MM.1S (cell line): ENCODE results near the gene PAAF1.

Experiments used
- DNase-seq: peaks from one replicate; pipeline ENCODE4 v3.0.0-alpha.2; 2015
- H2AFZ ChIP-seq: fragments of 300-600 bp; sonication (generic); 2 replicates; pipeline ENCODE4 v1.6.0; 2016; ENCODE audit warnings: antibody characterized with exemption, low read length
- H3F3A ChIP-seq: fragments of 300-600 bp; sonication (generic); 2 replicates; pipeline ENCODE4 v1.6.1; 2016; ENCODE audit warnings: mild to moderate bottlenecking, antibody characterized with exemption, low read length, moderate library complexity, mixed read lengths; ENCODE audit not compliant: insufficient read depth
- H3K27ac ChIP-seq: fragments of 300-600 bp; sonication (generic); 2 replicates; pipeline ENCODE4 v1.5.1; 2016; ENCODE audit warnings: mild to moderate bottlenecking, low read length
- H3K27me3 ChIP-seq: fragments of 300-600 bp; sonication (generic); replicated peaks from 2 replicates; pipeline ENCODE4 v1.6.0; 2016; ENCODE audit warnings: low read length; ENCODE audit not compliant: insufficient read depth
- H3K36me3 ChIP-seq: fragments of 300-600 bp; sonication (generic); replicated peaks from 2 replicates; pipeline ENCODE4 v1.6.1; 2016; ENCODE audit warnings: mild to moderate bottlenecking, low read length, mixed read lengths; ENCODE audit not compliant: insufficient read depth
- H3K4me1 ChIP-seq: fragments of 300-600 bp; sonication (generic); 2 replicates; pipeline ENCODE4 v1.6.1; 2016; ENCODE audit warnings: low read length, mixed read lengths
- H3K4me2 ChIP-seq: fragments of 300-600 bp; sonication (generic); 2 replicates; pipeline ENCODE4 v1.6.0; 2016; ENCODE audit warnings: low read depth, low read length
- H3K4me3 ChIP-seq: fragments of 300-600 bp; sonication (generic); 2 replicates; pipeline ENCODE4 v1.5.1; 2016; ENCODE audit warnings: low read length, mixed read lengths
- H3K79me2 ChIP-seq: fragments of 300-600 bp; sonication (generic); 2 replicates; pipeline ENCODE4 v1.6.1; 2016; ENCODE audit warnings: mixed run types, low read length, mixed read lengths
- H3K9ac ChIP-seq: fragments of 300-600 bp; sonication (generic); 2 replicates; pipeline ENCODE4 v1.6.1; 2016; ENCODE audit warnings: low read length, mixed read lengths
- H3K9me2 ChIP-seq: fragments of 300-600 bp; sonication (generic); replicated peaks from 2 replicates; pipeline ENCODE4 v1.6.1; 2016; ENCODE audit warnings: mild to moderate bottlenecking, low read length, mixed read lengths; ENCODE audit not compliant: insufficient read depth
- H3K9me3 ChIP-seq: fragments of 300-600 bp; sonication (generic); replicated peaks from 2 replicates; pipeline ENCODE4 v1.6.1; 2016; ENCODE audit warnings: mild to moderate bottlenecking, low read length, mixed read lengths; ENCODE audit not compliant: insufficient read depth
- H4K20me1 ChIP-seq: fragments of 300-600 bp; sonication (generic); 2 replicates; pipeline ENCODE4 v1.6.1; 2016; ENCODE audit warnings: mild to moderate bottlenecking, low read length, moderate library complexity, mixed read lengths; ENCODE audit not compliant: insufficient read depth
- EZH2 ChIP-seq: fragments of 300-600 bp; sonication (generic); optimal IDR thresholded peaks from 2 replicates; pipeline ENCODE3; 2017; ENCODE audit warnings: low read depth, mild to moderate bottlenecking, antibody characterized with exemption, low read length, mixed read lengths
- EZH2phosphoT487 ChIP-seq: fragments of 300-600 bp; sonication (generic); IDR thresholded peaks from 2 replicates; pipeline ENCODE4 v1.6.1; 2018; ENCODE audit warnings: antibody characterized with exemption, low read length
- TF ChIP-seq, protein P1 (sequence below): fragments of 300-600 bp; sonication (generic); IDR thresholded peaks from 2 replicates; pipeline ENCODE4 v1.5.1; 2016; ENCODE audit warnings: antibody characterized with exemption, low read length, mixed read lengths

PAAF1 gene, protein sequence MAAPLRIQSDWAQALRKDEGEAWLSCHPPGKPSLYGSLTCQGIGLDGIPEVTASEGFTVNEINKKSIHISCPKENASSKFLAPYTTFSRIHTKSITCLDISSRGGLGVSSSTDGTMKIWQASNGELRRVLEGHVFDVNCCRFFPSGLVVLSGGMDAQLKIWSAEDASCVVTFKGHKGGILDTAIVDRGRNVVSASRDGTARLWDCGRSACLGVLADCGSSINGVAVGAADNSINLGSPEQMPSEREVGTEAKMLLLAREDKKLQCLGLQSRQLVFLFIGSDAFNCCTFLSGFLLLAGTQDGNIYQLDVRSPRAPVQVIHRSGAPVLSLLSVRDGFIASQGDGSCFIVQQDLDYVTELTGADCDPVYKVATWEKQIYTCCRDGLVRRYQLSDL

DNA sequence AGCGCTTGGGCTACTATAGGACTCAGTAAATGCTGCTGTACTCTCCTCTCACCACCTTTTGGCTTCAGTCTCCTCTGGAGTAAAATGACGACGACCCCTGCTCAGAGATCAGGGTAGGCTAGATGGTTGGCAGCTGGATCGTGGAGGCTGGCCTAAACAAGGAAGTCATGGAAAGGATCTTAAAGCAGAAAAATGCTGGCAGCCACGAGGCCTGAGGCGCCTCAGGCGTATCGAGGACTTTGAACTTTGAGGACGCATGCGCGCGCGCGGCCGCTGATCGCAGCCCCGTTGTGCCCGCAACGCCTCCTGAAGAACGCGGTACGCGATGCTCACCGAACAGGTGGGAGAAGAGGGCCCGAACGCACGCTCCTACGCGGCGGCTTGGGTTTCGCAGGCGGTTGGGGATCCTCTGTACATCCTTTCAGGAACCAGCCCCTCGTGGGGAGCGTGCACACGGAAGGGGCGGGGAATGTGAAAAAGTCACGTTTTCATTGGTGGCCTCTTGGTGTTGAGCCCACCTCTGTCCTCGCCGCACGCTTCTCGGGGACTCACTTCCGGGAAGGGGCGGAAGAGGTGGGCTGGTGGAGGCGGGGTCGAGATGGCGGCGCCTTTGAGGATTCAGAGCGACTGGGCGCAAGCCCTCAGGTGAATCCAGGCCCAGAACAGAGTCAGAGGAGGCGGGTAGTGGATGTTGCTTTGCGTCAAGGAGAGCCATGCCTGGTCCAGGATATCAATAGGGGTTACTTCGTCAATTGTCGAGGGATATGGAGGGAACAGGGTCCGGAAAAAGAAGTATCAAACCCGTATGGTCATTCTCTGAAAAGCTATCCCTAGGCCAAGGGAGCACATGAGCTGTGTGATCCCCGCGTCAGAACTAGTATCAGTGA is at the start of gene PAAF1, which contains the start of gene COA4:
Gene PAAF1 (plus strand): TSS at position 576 of the 887 bp plus-strand sequence. CDS start 23 bp downstream, at position 599.
Gene COA4 (minus strand): TSS at position 423 of the 887 bp plus-strand sequence. CDS start 3,468 bp downstream, outside the sequence.
- Histone ChIP-seq H3K4me1 (peaks cover 16% of the 10 kb centered on the region), H3F3A (peaks cover 7% of the 10 kb centered on the region), H3K4me2 (peak within 1 kb of the TSS; percentile 92), H3K79me2 (peaks cover 53% of the 10 kb centered on the region), H3K9ac (peak within 1 kb of the TSS; percentile 83), H3K27ac (peak within 1 kb of the TSS; percentile 79), H3K36me3 (0 out of 2 replicates have a peak, but pooled peaks cover 3% of the 10 kb centered on the region), H4K20me1 (no peaks in the 10 kb centered on the region), H3K9me2 (no peaks in the 10 kb centered on the region), H2AFZ (peak within 1 kb of the TSS; percentile 93), H3K27me3 (no peaks in the 10 kb centered on the region), H3K9me3 (no peaks in the 10 kb centered on the region), H3K4me3 (peak within 1 kb of the TSS; percentile 72)
- TF ChIP-seq EZH2 (no peak), EZH2phosphoT487 (no peak)
- TF ChIP-seq, protein P1, sequence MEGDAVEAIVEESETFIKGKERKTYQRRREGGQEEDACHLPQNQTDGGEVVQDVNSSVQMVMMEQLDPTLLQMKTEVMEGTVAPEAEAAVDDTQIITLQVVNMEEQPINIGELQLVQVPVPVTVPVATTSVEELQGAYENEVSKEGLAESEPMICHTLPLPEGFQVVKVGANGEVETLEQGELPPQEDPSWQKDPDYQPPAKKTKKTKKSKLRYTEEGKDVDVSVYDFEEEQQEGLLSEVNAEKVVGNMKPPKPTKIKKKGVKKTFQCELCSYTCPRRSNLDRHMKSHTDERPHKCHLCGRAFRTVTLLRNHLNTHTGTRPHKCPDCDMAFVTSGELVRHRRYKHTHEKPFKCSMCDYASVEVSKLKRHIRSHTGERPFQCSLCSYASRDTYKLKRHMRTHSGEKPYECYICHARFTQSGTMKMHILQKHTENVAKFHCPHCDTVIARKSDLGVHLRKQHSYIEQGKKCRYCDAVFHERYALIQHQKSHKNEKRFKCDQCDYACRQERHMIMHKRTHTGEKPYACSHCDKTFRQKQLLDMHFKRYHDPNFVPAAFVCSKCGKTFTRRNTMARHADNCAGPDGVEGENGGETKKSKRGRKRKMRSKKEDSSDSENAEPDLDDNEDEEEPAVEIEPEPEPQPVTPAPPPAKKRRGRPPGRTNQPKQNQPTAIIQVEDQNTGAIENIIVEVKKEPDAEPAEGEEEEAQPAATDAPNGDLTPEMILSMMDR, result no peak
- peak; percentile 98 for DNase-seq

GRCh38 chr11:73830261-73830660 is 46.5 kb upstream of the PAAF1 start:
- DNase-seq, result no peak
- Histone ChIP-seq H3K9ac (no peak overlapping the region), H2AFZ (no peak overlapping the region), H3K9me2 (no peaks in the 10 kb centered on the region), H3K9me3 (no peaks in the 10 kb centered on the region), H3K27ac (no peak overlapping the region), H3F3A (no peaks in the 10 kb centered on the region), H4K20me1 (no peaks in the 10 kb centered on the region), H3K4me1 (no peaks in the 10 kb centered on the region), H3K36me3 (no peaks in the 10 kb centered on the region), H3K27me3 (no peaks in the 10 kb centered on the region), H3K4me3 (no peak overlapping the region), H3K79me2 (no peaks in the 10 kb centered on the region), H3K4me2 (no peak overlapping the region)
- TF ChIP-seq, protein P1, result no peak
- TF ChIP-seq EZH2phosphoT487 (no peak), EZH2 (no peak)

DNA sequence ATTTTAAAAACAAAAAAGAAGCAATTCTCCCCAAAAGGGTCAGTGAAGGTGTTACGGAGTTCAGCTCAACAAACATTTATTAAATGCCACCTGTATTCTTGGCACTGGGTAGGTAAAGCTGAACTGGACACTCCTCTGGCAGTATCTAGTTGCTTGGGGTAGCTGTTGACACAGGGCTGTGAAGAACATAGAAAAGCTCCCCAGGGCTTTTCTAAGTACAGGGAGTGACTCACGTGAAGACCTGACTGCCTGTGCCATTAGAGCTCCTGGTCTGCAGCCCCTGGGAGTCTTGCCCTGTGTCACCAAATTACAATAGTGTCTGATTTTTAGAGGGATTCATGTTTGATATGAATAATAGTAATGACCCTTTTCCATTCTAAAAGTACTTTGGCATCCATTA is 43.7 kb upstream of the PAAF1 start:
- Histone ChIP-seq H3K79me2 (no peaks in the 10 kb centered on the region), H3K4me3 (no peak overlapping the region), H3K9me3 (no peaks in the 10 kb centered on the region), H3K4me1 (no peaks in the 10 kb centered on the region), H3K4me2 (no peak overlapping the region), H4K20me1 (no peaks in the 10 kb centered on the region), H3K9ac (no peak overlapping the region), H3K27me3 (no peaks in the 10 kb centered on the region), H2AFZ (no peak overlapping the region), H3K36me3 (no peaks in the 10 kb centered on the region), H3K27ac (no peak overlapping the region), H3F3A (no peaks in the 10 kb centered on the region), H3K9me2 (no peaks in the 10 kb centered on the region)
- DNase-seq, result no peak
- no peak for TF ChIP-seq EZH2phosphoT487
- no peak for TF ChIP-seq EZH2
